Inferior parietal cortex (tissue), 1 donor: Measurements from ENCODE around the gene DENND2C.
"Not testable (repeated sequence)": the region's sequence is repeated elsewhere in the genome, so short reads cannot be mapped to it uniquely, and the experiment has no call there.

Experiments
- DNase-seq: peaks from one replicate; pipeline ENCODE4 v3.0.0-alpha.2; 2016; ENCODE audit errors: extremely low spot score

DENND2C gene

GRCh38 chr1:114597949-114598348 lies 71.9 kb downstream of the DENND2C start:
- DNase-seq, result no peak

- DNase-seq, result no peak
Observed at GRCh38 chr1:114595602-114596001, 74.2 kb downstream of the DENND2C start.

- DNase-seq, result no peak
Observed at GRCh38 chr1:114594046-114594445, 75.8 kb downstream of the DENND2C start.

- no peak for DNase-seq
Observed at GRCh38 chr1:114589122-114589521, 80.7 kb downstream of the DENND2C start.

GRCh38 chr1:114588196-114588689 lies 81.6 kb downstream of the DENND2C start:
- no peak for DNase-seq

GRCh38 chr1:114587203-114587991 lies 82.5 kb downstream of the DENND2C start:
- DNase-seq, result no peak

- DNase-seq, result no peak
Observed at GRCh38 chr1:114586513-114587047, 83.3 kb downstream of the DENND2C start.

- DNase-seq, result no peak
Observed at GRCh38 chr1:114585231-114585630, 84.6 kb downstream of the DENND2C start.

- peak; percentile 99 for DNase-seq
Observed at GRCh38 chr1:114581335-114582287, 88.2 kb downstream of the DENND2C start, which contains the start of gene BCAS2. Gene BCAS2, minus strand, starts transcription at chr1:114581615. Its CDS starts 24 bp downstream, at chr1:114581591.

GRCh38 chr1:114574365-114574764 lies 95.5 kb downstream of the DENND2C start:
- DNase-seq, result no peak

GRCh38 chr1:114564141-114564540 lies 105.7 kb downstream of the DENND2C start:
- peak; percentile 14 for DNase-seq

- DNase-seq, result not testable (repeated sequence)
Observed at GRCh38 chr1:114562978-114563510, 106.8 kb downstream of the DENND2C start.

GRCh38 chr1:114561333-114561732 lies 108.5 kb downstream of the DENND2C start:
- DNase-seq, result no peak

- DNase-seq, result no peak
Observed at GRCh38 chr1:114559356-114559755, 110.5 kb downstream of the DENND2C start.

- DNase-seq, result peak; percentile 15
Observed at GRCh38 chr1:114558544-114558943, 111.3 kb downstream of the DENND2C start.

- DNase-seq, result no peak
Observed at GRCh38 chr1:114554577-114554976, 115.3 kb downstream of the DENND2C start.

GRCh38 chr1:114552106-114552639 lies 117.7 kb downstream of the DENND2C start:
- DNase-seq, result no peak

- no peak for DNase-seq
Observed at GRCh38 chr1:114551400-114551799, 118.4 kb downstream of the DENND2C start.

- no peak for DNase-seq
Observed at GRCh38 chr1:114550336-114550735, 119.5 kb downstream of the DENND2C start.

GRCh38 chr1:114549137-114549536 lies 120.7 kb downstream of the DENND2C start:
- no peak for DNase-seq

GRCh38 chr1:114547076-114547475 lies 122.8 kb downstream of the DENND2C start:
- DNase-seq, result no peak
